Renal pelvis (tissue), 4 donors: Measurements from ENCODE around the gene COX19. TPM values are rescaled to one million over a fixed set of nuclear protein-coding genes. Genes with fewer than 3 reads are reported as not detected.
"Not testable (repeated sequence)": the region's sequence is repeated elsewhere in the genome, so short reads cannot be mapped to it uniquely, and the experiment has no call there.

ENCODE experiments used
- DNase-seq: peaks from one replicate; pipeline ENCODE4 v3.0.0-alpha.2; 2013
- polyA plus RNA-seq, 3 donors: library from polyadenylated mRNA; unstranded; fragments of 120-200 nt; gene quantifications; one replicate each; pipeline ENCODE4 v1.2.1, GENCODE V29; 2013; ENCODE audit not compliant: insufficient read length in 3 of 3

Gene COX19
- polyA plus RNA-seq, 3 donors, result 10.5 to 17.3 (median 16.3) TPM

DNA sequence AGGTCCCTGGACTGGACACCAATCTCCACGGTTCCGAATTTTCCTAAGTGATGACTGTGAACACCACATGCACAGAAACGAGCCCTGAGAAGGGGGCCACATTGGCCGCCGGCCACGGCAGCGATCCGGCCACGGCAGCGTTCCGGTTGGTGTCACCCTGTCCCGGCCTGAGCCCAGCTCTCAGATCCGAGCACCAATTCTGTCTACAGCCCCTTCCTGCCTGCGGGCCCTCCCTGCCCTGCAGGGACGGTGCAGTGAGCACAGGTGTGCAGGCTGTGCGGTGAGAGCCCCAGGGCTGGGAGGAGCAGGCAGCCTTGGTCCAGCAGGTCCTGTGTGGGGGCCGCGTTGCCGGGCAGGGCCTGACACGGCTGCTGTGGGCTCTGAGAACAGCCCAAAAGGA, 39.3 kb upstream of the COX19 start:
- no peak for DNase-seq

DNA sequence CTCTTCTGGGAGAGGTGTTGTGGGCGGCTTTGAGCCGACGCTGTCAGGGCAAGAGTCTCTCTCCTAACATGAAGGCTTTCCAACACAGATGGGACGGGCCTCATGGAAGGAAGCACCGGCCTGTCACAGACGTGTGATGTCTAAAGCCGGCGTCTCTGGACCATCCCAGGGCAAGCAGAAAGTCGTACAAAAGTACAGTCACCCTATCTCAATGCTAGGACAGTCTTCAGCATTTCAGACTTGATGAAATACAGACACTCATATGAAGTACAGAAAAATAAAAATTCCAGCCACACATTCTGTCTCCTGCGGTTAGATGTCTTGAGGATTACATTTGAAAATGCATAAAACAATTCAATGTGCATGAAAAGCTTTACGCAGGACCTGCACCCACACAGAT, 38.2 kb upstream of the COX19 start:
- DNase-seq, result no peak

GRCh38 chr7:1012716-1013095, 37.4 kb upstream of the COX19 start:
- no peak for DNase-seq

- DNase-seq, result no peak
These were observed 36.8 kb upstream of the COX19 start for GRCh38 chr7:1012004-1012715.

DNA sequence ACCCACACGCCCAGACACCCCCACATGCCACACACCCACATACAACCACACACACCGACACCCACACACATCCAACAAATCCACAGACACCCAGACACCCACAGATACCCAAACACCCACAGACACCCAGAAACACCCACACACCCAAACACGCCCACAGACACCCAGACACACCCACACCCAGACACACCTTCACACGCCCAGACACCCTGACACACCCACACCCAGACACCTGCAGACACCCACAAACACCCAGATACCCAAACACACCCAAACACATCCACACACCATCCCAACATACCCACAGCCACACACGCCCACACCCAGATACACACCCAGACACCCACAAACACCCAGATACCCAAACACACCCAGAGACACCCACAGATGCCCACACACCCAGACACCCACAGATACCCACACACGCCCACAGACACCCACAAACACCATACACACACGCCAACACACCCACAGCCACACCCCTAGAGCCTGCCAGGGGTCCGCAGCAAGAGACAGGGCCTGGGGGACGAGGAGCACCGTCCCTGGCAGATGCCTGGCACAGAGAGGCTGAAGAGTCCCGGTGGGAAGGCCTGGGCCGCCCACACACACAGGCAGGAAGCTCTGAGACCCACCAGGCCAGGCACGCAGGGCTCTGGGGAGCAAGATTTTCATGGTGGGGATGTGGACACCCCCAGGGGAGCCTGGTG, 36.1 kb upstream of the COX19 start:
- no peak for DNase-seq

GRCh38 chr7:1010226-1010625, 34.9 kb upstream of the COX19 start:
- no peak for DNase-seq

- DNase-seq, result no peak
These were observed 34.4 kb upstream of the COX19 start for GRCh38 chr7:1009747-1010146.

DNA sequence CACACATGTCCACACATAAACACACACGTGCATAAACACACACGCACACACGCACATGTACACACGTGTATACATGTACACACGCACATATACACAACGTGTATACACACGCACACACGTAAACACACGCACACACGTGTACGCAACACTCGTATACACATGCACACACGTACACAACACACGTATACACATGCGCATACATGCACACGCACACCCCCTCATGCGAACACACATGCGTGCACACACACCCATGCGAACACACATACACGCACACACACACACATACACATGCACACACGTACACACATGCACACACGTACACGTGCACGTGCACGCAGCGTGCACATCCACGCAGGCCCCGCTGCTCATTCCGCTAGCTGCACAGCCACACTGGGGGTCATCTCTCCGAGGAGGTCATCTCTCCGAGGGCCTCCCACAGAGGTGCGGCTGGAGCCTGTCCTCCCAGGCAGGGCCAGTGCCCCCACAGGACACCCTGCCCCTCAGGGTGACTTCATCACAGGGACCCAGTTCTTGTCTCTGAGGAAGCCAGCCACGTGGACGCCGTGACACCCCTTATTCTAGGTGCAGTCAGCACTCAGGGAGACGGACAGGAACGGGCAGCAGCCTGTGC, 33.5 kb upstream of the COX19 start:
- DNase-seq, result no peak

DNA sequence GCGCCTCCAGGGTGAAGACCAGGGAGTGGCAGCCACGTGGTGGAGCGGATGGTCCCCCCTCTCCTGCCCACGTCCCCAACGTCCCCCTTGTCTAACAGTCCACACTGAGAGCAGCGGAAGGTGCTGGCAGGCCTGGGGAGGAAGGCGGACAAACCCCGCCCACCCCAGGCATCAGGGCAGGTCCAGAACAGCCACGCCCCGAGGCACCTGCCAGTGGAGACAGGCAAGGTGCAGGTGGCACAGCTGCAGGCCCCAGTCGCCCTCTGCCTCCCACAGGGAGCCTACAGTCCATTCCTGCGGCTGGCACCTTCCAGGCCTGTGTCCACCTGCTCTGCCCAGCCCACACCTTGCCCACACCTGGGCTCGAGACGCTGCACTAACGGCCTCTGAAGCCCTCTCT, 32.6 kb upstream of the COX19 start:
- DNase-seq, result no peak

DNA sequence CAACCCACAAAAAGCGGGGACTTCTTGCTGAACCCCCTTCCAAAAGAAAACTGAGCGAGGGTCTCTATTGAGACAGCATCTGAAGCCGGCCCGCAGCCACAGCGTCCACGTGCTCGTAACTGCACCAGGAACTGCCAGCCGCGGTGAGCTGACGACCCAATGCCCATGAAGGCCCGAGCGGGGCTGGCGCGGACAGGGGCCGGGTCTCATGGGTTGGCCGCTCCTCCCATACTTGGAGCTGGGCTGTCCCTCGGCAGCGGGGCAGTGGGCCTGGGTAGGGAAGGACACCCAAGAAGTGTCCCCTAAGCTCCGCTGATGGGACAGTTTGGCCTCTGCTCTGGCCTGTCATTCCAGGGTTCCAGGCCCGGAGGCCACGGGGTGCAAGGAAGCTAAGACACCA, 30.0 kb upstream of the COX19 start:
- no peak for DNase-seq

- no peak for DNase-seq
These were observed 28.9 kb upstream of the COX19 start for GRCh38 chr7:1004018-1004852.

DNA sequence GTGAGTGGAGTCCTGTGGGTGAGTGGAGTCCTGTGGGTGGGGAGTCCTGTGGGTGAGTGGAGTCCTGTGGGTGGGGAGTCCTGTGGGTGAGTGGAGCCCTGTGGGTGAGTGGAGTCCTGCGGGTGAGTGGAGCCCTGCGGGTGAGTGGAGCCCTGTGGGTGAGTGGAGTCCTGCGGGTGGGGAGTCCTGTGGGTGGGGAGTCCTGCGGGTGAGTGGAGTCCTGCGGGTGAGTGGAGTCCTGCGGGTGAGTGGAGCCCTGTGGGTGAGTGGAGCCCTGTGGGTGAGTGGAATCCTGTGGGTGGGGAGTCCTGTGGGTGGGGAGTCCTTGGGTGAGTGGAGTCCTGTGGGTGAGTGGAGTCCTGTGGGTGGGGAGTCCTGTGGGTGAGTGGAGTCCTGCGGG, 27.1 kb upstream of the COX19 start:
- not testable (repeated sequence) for DNase-seq

DNA sequence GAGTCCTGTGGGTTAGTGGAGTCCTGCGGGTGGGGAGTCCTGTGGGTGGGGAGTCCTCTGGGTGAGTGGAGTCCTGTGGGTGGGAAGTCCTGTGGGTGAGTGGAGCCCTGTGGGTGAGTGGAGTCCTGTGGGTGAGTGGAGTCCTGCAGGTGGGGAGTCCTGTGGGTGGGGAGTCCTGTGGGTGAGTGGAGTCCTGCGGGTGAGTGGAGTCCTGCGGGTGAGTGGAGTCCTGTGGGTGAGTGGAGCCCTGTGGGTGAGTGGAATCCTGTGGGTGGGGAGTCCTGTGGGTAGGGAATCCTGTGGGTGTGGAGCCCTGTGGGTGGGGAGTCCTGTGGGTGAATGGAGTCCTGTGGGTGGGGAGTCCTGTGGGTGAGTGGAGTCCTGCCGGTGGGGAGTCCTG, 26.7 kb upstream of the COX19 start:
- DNase-seq, result not testable (repeated sequence)

DNA sequence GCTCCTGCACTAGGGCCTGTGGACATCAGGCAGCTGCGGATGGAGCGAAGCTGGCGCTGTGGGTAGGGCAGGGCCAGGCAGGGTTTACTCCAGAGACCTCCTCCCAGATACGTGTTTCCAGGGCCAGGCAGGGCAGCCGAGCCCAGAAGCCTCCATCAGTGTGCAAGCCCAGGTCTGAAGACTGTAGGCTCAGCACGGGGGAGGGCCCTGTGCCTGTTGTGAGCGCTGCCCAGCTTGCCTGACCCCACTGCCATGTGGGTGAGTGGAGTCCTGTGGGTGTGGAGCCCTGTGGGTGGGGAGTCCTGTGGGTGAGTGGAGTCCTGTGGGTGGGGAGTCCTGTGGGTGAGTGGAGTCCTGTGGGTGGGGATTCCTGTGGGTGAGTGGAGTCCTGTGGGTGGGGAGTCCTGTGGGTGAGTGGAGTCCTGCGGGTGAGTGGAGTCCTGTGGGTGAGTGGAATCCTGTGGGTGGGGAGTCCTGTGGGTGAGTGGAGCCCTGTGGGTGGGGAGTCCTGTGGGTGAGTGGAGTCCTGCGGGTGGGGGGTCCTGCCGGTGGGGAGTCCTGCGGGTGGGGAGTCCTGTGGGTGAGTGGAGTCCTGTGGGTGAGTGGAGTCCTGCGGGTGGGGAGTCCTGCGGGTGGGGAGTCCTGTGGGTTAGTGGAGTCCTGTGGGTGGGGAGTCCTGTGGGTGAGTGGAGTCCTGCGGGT, 25.9 kb upstream of the COX19 start:
- not testable (repeated sequence) for DNase-seq

DNA sequence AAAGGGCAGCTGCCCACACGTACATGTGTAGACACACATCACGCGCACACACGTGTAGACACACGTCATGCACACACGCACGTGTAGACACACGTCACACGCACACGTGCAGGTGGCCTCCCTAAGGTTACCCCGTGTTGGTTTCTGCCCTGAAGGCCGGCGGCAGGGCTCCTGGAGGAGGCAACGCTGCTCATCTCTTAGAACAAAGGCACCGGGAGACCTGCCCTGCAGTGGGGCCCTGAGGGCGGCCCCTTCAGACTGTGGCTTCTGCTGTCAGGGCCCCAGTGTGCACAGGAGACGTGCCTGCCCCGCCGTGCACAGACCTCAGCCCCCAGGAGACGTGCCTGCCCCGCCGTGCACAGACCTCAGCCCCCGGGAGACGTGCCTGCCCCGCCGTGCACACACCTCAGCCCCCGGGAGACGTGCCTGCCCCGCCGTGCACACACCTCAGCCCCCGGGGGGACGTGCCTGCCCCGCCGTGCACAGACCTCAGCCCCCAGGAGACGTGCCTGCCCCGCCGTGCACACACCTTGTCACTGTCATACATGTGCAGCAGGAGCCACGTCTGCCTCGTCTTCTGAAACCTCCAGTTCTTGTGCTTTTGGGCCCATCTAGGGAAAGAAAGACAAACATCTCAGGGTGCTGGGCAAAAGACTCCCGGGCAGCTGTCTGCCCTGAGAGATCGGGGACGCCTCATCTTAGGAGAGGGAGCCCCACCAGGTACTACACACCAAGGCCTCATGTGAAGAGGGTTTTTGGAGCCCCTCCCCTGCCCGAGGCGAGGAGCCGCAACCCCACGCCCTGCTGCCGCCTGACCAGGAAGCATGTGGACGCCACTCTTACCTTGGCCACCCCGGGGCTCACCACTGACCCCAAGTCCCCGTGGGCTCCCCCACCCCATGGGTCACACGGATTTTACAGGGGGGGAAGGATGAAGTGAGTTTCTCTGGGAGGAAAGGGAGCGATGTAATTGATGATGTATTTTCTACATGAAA, 24.9 kb upstream of the COX19 start:
- DNase-seq, result no peak

- DNase-seq, result no peak
These were observed 24.0 kb upstream of the COX19 start for GRCh38 chr7:999149-999879.

- no peak for DNase-seq
These were observed 22.4 kb upstream of the COX19 start for GRCh38 chr7:997404-998395.
